GM23338 (cell line): ENCODE measurements around the gene KIF2C. TPM values are rescaled to one million over a fixed set of nuclear protein-coding genes. Genes with fewer than 3 reads are reported as not detected.

Experiments used
- ATAC-seq: fragments of 200-7000 bp; cut with Tn5 transposase; 3 replicates; pipeline ENCODE4 v1.9.1; 2020
- DNase-seq: peaks from one replicate; pipeline ENCODE4 v3.0.0-alpha.2; 2015; ENCODE audit warnings: low spot score
- H2AFZ ChIP-seq: fragments of 200-600 bp; sonication (generic); 2 replicates; pipeline ENCODE4 v1.8.0; 2016; ENCODE audit warnings: antibody characterized with exemption, mild to moderate bottlenecking, moderate library complexity
- H3F3A ChIP-seq: fragments of 200-600 bp; sonication (generic); replicated peaks from 2 replicates; pipeline ENCODE4 v1.8.0; 2017; ENCODE audit warnings: antibody characterized with exemption, mixed run types, low read depth
- H3K27ac ChIP-seq: fragments of 200-600 bp; sonication (generic); 2 replicates; pipeline ENCODE4 v1.6.1; 2016; ENCODE audit warnings: low read depth
- H3K27me3 ChIP-seq: fragments of 200-600 bp; sonication (generic); 2 replicates; pipeline ENCODE4 v1.8.0; 2016; ENCODE audit warnings: mild to moderate bottlenecking, mixed run types, moderate library complexity; ENCODE audit not compliant: insufficient read depth
- H3K36me3 ChIP-seq: fragments of 200-600 bp; sonication (generic); 2 replicates; pipeline ENCODE4 v1.8.0; 2016; ENCODE audit warnings: mild to moderate bottlenecking; ENCODE audit not compliant: insufficient read depth
- H3K4me1 ChIP-seq: fragments of 200-600 bp; sonication (generic); 2 replicates; pipeline ENCODE4 v1.8.0; 2016; ENCODE audit warnings: mild to moderate bottlenecking, moderate library complexity; ENCODE audit not compliant: insufficient read depth
- H3K4me2 ChIP-seq: fragments of 200-600 bp; sonication (generic); 2 replicates; pipeline ENCODE4 v1.7.1; 2017; ENCODE audit warnings: mixed run types
- H3K4me3 ChIP-seq: fragments of 200-600 bp; sonication (generic); 2 replicates; pipeline ENCODE4 v1.6.1; 2016; ENCODE audit warnings: mixed run types
- H3K79me2 ChIP-seq: fragments of 200-600 bp; sonication (generic); replicated peaks from 2 replicates; pipeline ENCODE4 v1.8.0; 2017; ENCODE audit warnings: mild to moderate bottlenecking; ENCODE audit not compliant: insufficient read depth
- H3K9me2 ChIP-seq: fragments of 200-600 bp; sonication (generic); 2 replicates; pipeline ENCODE4 v1.8.0; 2017; ENCODE audit not compliant: insufficient read depth
- H4K20me1 ChIP-seq: fragments of 200-600 bp; sonication (generic); replicated peaks from 2 replicates; pipeline ENCODE4 v1.8.0; 2017; ENCODE audit warnings: mild to moderate bottlenecking; ENCODE audit not compliant: insufficient read depth
- H3K27ac Mint-ChIP-seq: 2 replicates; pipeline ENCODE4 v1.8.0; 2020; ENCODE audit warnings: inconsistent platforms, mild to moderate bottlenecking, moderate library complexity, mixed read lengths
- H3K27me3 Mint-ChIP-seq: 3 replicates; pipeline ENCODE4 v1.8.0; 2022; ENCODE audit warnings: low read depth, mild to moderate bottlenecking, moderate library complexity, mixed read lengths, inconsistent platforms; ENCODE audit not compliant: insufficient read depth, poor library complexity
- H3K36me3 Mint-ChIP-seq: 3 replicates; pipeline ENCODE4 v1.8.0; 2021; ENCODE audit warnings: low read depth, mild to moderate bottlenecking, inconsistent platforms, moderate library complexity, mixed read lengths
- H3K4me1 Mint-ChIP-seq: 3 replicates; pipeline ENCODE4 v1.8.0; 2020; ENCODE audit warnings: mild to moderate bottlenecking, inconsistent platforms, mixed read lengths
- H3K4me3 Mint-ChIP-seq: 3 replicates; pipeline ENCODE4 v1.8.0; 2021; ENCODE audit warnings: moderate library complexity, mild to moderate bottlenecking, inconsistent platforms, mixed read lengths
- H3K9me3 Mint-ChIP-seq: 3 replicates; pipeline ENCODE4 v1.8.0; 2020; ENCODE audit warnings: moderate library complexity, mild to moderate bottlenecking, inconsistent platforms, mixed read lengths
- CREB1 ChIP-seq: fragments of 250-450 bp; sonication (Bioruptor Pico); IDR thresholded peaks from 2 replicates; pipeline ENCODE4 v1.5.0; 2020; ENCODE audit warnings: low read depth, mild to moderate bottlenecking, moderate library complexity
- EZH2 ChIP-seq: fragments of 200-600 bp; sonication (generic); IDR thresholded peaks from one replicate; pipeline ENCODE4 v1.8.0; 2017; ENCODE audit warnings: antibody characterized with exemption, mild to moderate bottlenecking, low read depth; ENCODE audit not compliant: unreplicated experiment
- NANOG ChIP-seq: IDR thresholded peaks from 2 replicates; pipeline ENCODE4 v1.6.1; 2016; ENCODE audit warnings: antibody characterized with exemption, borderline replicate concordance
- POLR2AphosphoS5 ChIP-seq: IDR thresholded peaks from 2 replicates; pipeline ENCODE4 v1.6.1; 2016; ENCODE audit warnings: antibody characterized with exemption, low read depth
- ZNF331 ChIP-seq: fragments of 250-450 bp; sonication (Bioruptor Pico); IDR thresholded peaks from 2 replicates; pipeline ENCODE4 v1.5.0; 2020; ENCODE audit warnings: low read depth, mild to moderate bottlenecking, moderate library complexity
- polyA plus RNA-seq: library from polyadenylated mRNA; unstranded; fragments of >200 nt; fragmentation: Nextera tagmentation; extraction: Ambion mirVana; gene quantifications from 2 replicates; pipeline ENCODE4 v1.2.1, GENCODE V29; 2016
- total RNA-seq: library from RNA; depleted of rRNA; stranded (reverse); fragments of >200 nt; shearing (Covaris generic); gene quantifications from 2 replicates; pipeline ENCODE4 v1.2.3, GENCODE V29; 2014
- TF ChIP-seq, protein P1 (sequence below): IDR thresholded peaks from 2 replicates; pipeline ENCODE4 v1.6.1; 2016; ENCODE audit warnings: antibody characterized with exemption
- TF ChIP-seq, protein P2 (sequence below): fragments of 250-450 bp; sonication (Bioruptor Pico); IDR thresholded peaks from 2 replicates; pipeline ENCODE4 v1.5.0; 2020; ENCODE audit warnings: mild to moderate bottlenecking, moderate library complexity
- TF ChIP-seq, protein P3 (sequence below): IDR thresholded peaks from one replicate; pipeline ENCODE4 v1.6.1; 2018; ENCODE audit warnings: antibody characterized with exemption; ENCODE audit not compliant: unreplicated experiment

KIF2C gene
- total and polyA plus RNA-seq, 2 experiments from 2014 or later: 38.0 to 62.9 TPM

DNA sequence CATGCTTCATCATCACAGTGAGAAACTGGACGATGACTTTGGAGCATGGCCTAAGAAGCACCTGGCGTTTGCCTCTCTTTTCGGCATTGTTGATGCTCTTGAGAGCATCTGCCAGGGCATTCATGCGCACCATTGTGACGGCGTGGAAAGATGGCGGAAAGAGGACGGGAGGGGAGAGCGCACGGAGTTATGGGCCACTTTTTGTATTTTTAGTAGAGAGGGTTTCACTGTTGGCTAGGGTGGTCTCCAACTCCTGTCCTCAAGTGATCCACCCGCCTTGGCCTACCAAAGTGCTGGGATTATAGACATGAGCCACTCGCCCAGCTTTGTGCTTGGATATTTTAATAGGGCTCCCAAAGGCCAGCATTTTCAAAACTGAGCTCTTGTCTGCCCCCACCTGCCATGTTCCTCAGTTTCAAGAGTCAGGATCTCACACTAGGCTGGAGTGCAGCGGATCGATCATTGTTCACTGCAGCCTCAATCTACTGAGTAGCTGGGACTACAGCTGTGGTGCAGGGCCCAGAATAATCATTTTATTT is 41.0 kb downstream of the KIF2C start:
- ATAC-seq: peak; percentile 4; the same call in 2 of the 3 replicates
- Histone ChIP-seq H3K27ac (peak overlapping the region; percentile 62), H3K36me3 (peaks cover 37% of the 10 kb centered on the region), H3K27me3 (0 out of 2 replicates have a peak, but pooled peaks cover 7% of the 10 kb centered on the region), H2AFZ (no peak overlapping the region), H3K79me2 (peaks cover 32% of the 10 kb centered on the region), H3K4me1 (peaks cover 29% of the 10 kb centered on the region), H3K4me3 (no peak overlapping the region), H3F3A (peaks cover 86% of the 10 kb centered on the region), H3K4me2 (no peak overlapping the region), H3K9me2 (no peaks in the 10 kb centered on the region), H4K20me1 (peaks cover 35% of the 10 kb centered on the region)
- DNase-seq: peak; percentile 38
- H3K36me3 Mint-ChIP-seq: peaks cover 64% of the 10 kb centered on the region
- TF ChIP-seq NANOG: no peak
- peak; percentile 64 for TF ChIP-seq POLR2AphosphoS5
- 0 out of 2 replicates have a peak overlapping the region, but pooled peaks have one; percentile 46 for H3K27ac Mint-ChIP-seq
- H3K4me3 Mint-ChIP-seq: no peak overlapping the region
- peaks cover 35% of the 10 kb centered on the region for H3K4me1 Mint-ChIP-seq
- H3K27me3 Mint-ChIP-seq: peaks cover 43% of the 10 kb centered on the region
- H3K9me3 Mint-ChIP-seq: no peaks in the 10 kb centered on the region; the same call in 2 of the 3 replicates

DNA sequence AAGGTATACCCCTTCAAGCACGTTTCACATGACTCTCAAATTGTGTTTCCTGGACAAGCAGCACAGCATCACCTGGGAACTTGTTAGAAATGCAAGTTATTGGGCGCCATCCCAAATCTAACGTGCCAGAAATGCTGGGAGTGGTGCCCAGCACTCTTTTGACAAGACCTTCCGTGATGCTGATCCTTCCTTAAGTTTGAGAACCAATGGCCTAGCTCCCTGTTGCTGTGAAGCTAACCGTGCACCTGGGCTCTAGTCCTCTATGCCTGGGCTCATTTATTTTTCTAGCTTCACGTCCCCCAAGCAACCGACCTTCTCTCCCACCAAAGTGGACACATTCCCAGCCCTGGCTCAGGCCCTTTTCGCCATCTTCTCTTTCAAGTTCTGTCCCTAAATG is 44.1 kb downstream of the KIF2C start:
- Histone ChIP-seq H3K4me1 (peaks cover 22% of the 10 kb centered on the region), H3F3A (peaks cover 59% of the 10 kb centered on the region), H3K4me2 (peak overlapping the region; percentile 89), H3K9me2 (no peaks in the 10 kb centered on the region), H3K4me3 (peak overlapping the region; percentile 66), H3K36me3 (peaks cover 11% of the 10 kb centered on the region), H4K20me1 (peaks cover 8% of the 10 kb centered on the region), H2AFZ (peak overlapping the region; percentile 95), H3K79me2 (peaks cover 2% of the 10 kb centered on the region; the same call in 1 of the 2 replicates), H3K27ac (no peak overlapping the region), H3K27me3 (0 out of 2 replicates have a peak, but pooled peaks cover 10% of the 10 kb centered on the region)
- Mint-ChIP-seq H3K4me1 (peaks cover 29% of the 10 kb centered on the region), H3K4me3 (peak overlapping the region; percentile 70), H3K36me3 (peaks cover 34% of the 10 kb centered on the region), H3K27ac (no peak overlapping the region; the same call in 1 of the 2 replicates), H3K9me3 (no peaks in the 10 kb centered on the region; the same call in 2 of the 3 replicates), H3K27me3 (peaks cover 36% of the 10 kb centered on the region)
- DNase-seq: peak; percentile 32
- no peak for ATAC-seq
- TF ChIP-seq ZNF331 (CRISPR knock-in tag): no peak
- TF ChIP-seq, protein P1, sequence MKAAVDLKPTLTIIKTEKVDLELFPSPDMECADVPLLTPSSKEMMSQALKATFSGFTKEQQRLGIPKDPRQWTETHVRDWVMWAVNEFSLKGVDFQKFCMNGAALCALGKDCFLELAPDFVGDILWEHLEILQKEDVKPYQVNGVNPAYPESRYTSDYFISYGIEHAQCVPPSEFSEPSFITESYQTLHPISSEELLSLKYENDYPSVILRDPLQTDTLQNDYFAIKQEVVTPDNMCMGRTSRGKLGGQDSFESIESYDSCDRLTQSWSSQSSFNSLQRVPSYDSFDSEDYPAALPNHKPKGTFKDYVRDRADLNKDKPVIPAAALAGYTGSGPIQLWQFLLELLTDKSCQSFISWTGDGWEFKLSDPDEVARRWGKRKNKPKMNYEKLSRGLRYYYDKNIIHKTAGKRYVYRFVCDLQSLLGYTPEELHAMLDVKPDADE: no peak
- TF ChIP-seq CREB1: no peak
- no peak for TF ChIP-seq EZH2
- TF ChIP-seq, protein P2, sequence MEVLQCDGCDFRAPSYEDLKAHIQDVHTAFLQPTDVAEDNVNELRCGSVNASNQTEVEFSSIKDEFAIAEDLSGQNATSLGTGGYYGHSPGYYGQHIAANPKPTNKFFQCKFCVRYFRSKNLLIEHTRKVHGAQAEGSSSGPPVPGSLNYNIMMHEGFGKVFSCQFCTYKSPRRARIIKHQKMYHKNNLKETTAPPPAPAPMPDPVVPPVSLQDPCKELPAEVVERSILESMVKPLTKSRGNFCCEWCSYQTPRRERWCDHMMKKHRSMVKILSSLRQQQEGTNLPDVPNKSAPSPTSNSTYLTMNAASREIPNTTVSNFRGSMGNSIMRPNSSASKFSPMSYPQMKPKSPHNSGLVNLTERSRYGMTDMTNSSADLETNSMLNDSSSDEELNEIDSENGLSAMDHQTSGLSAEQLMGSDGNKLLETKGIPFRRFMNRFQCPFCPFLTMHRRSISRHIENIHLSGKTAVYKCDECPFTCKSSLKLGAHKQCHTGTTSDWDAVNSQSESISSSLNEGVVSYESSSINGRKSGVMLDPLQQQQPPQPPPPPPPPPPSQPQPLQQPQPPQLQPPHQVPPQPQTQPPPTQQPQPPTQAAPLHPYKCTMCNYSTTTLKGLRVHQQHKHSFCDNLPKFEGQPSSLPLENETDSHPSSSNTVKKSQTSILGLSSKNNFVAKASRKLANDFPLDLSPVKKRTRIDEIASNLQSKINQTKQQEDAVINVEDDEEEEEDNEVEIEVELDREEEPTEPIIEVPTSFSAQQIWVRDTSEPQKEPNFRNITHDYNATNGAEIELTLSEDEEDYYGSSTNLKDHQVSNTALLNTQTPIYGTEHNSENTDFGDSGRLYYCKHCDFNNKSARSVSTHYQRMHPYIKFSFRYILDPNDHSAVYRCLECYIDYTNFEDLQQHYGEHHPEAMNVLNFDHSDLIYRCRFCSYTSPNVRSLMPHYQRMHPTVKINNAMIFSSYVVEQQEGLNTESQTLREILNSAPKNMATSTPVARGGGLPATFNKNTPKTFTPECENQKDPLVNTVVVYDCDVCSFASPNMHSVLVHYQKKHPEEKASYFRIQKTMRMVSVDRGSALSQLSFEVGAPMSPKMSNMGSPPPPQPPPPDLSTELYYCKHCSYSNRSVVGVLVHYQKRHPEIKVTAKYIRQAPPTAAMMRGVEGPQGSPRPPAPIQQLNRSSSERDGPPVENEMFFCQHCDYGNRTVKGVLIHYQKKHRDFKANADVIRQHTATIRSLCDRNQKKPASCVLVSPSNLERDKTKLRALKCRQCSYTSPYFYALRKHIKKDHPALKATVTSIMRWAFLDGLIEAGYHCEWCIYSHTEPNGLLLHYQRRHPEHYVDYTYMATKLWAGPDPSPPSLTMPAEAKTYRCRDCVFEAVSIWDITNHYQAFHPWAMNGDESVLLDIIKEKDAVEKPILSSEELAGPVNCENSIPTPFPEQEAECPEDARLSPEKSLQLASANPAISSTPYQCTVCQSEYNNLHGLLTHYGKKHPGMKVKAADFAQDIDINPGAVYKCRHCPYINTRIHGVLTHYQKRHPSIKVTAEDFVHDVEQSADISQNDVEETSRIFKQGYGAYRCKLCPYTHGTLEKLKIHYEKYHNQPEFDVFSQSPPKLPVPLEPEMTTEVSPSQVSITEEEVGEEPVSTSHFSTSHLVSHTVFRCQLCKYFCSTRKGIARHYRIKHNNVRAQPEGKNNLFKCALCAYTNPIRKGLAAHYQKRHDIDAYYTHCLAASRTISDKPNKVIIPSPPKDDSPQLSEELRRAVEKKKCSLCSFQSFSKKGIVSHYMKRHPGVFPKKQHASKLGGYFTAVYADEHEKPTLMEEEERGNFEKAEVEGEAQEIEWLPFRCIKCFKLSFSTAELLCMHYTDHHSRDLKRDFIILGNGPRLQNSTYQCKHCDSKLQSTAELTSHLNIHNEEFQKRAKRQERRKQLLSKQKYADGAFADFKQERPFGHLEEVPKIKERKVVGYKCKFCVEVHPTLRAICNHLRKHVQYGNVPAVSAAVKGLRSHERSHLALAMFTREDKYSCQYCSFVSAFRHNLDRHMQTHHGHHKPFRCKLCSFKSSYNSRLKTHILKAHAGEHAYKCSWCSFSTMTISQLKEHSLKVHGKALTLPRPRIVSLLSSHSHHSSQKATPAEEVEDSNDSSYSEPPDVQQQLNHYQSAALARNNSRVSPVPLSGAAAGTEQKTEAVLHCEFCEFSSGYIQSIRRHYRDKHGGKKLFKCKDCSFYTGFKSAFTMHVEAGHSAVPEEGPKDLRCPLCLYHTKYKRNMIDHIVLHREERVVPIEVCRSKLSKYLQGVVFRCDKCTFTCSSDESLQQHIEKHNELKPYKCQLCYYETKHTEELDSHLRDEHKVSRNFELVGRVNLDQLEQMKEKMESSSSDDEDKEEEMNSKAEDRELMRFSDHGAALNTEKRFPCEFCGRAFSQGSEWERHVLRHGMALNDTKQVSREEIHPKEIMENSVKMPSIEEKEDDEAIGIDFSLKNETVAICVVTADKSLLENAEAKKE: no peak
- TF ChIP-seq POLR2AphosphoS5: no peak
- TF ChIP-seq, protein P3, sequence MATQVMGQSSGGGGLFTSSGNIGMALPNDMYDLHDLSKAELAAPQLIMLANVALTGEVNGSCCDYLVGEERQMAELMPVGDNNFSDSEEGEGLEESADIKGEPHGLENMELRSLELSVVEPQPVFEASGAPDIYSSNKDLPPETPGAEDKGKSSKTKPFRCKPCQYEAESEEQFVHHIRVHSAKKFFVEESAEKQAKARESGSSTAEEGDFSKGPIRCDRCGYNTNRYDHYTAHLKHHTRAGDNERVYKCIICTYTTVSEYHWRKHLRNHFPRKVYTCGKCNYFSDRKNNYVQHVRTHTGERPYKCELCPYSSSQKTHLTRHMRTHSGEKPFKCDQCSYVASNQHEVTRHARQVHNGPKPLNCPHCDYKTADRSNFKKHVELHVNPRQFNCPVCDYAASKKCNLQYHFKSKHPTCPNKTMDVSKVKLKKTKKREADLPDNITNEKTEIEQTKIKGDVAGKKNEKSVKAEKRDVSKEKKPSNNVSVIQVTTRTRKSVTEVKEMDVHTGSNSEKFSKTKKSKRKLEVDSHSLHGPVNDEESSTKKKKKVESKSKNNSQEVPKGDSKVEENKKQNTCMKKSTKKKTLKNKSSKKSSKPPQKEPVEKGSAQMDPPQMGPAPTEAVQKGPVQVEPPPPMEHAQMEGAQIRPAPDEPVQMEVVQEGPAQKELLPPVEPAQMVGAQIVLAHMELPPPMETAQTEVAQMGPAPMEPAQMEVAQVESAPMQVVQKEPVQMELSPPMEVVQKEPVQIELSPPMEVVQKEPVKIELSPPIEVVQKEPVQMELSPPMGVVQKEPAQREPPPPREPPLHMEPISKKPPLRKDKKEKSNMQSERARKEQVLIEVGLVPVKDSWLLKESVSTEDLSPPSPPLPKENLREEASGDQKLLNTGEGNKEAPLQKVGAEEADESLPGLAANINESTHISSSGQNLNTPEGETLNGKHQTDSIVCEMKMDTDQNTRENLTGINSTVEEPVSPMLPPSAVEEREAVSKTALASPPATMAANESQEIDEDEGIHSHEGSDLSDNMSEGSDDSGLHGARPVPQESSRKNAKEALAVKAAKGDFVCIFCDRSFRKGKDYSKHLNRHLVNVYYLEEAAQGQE: no peak
